WTC11 (cell line): ENCODE measurements around the gene ERC2. TPM values are rescaled to one million over a fixed set of nuclear protein-coding genes. Genes with fewer than 3 reads are reported as not detected.

Experiments used
- ATAC-seq: fragments of 200-7000 bp; cut with Tn5 transposase; 2 replicates; pipeline ENCODE4 v1.10.0; 2021; ENCODE audit warnings: mild to moderate bottlenecking, moderate library complexity
- CTCF ChIA-PET: fragments of 300-600 bp; sonication (Branson Sonifier 250); formaldehyde crosslinking; loops from one replicate; lab custom pipeline; 2021; ENCODE audit warnings: antibody characterized with exemption; lab: Charles Lee
- POLR2A ChIA-PET: fragments of 350-600 bp; sonication (Branson Sonifier 250); formaldehyde crosslinking; loops from one replicate; lab custom pipeline; 2021; ENCODE audit warnings: antibody characterized with exemption; lab: Charles Lee
- DNase-seq: peaks from one replicate; pipeline ENCODE4 v3.0.0; 2021; ENCODE audit warnings: low spot score
- H3K27ac Mint-ChIP-seq: 2 replicates; pipeline ENCODE4 v1.8.0; 2021; ENCODE audit warnings: mixed read lengths
- H3K27me3 Mint-ChIP-seq: 2 replicates; pipeline ENCODE4 v1.8.0; 2021; ENCODE audit warnings: low read depth, mild to moderate bottlenecking, moderate library complexity, mixed read lengths
- H3K36me3 Mint-ChIP-seq: 2 replicates; pipeline ENCODE4 v1.8.0; 2021; ENCODE audit warnings: mixed read lengths
- H3K4me1 Mint-ChIP-seq: 2 replicates; pipeline ENCODE4 v1.8.0; 2022; ENCODE audit warnings: mixed read lengths
- H3K4me3 Mint-ChIP-seq: 2 replicates; pipeline ENCODE4 v1.8.0; 2021; ENCODE audit warnings: mild to moderate bottlenecking, moderate library complexity, mixed read lengths
- H3K9me3 Mint-ChIP-seq: 2 replicates; pipeline ENCODE4 v1.8.0; 2021; ENCODE audit warnings: mixed read lengths
- CREB1 ChIP-seq: sonication (generic); formaldehyde crosslinking; IDR thresholded peaks from 2 replicates; pipeline ENCODE4 v1.8.0; 2023; ENCODE audit warnings: mild to moderate bottlenecking, missing genetic modification reagents
- CREM ChIP-seq: sonication (generic); formaldehyde crosslinking; IDR thresholded peaks from 2 replicates; pipeline ENCODE4 v1.8.1; 2022; ENCODE audit warnings: mild to moderate bottlenecking, missing genetic modification reagents, moderate library complexity
- FOXP1 ChIP-seq: sonication (generic); formaldehyde crosslinking; IDR thresholded peaks from 2 replicates; pipeline ENCODE4 v1.8.0; 2022; ENCODE audit warnings: missing genetic modification reagents, mild to moderate bottlenecking, moderate library complexity, borderline replicate concordance
- GRHL2 ChIP-seq: fragments of 250-450 bp; sonication (Bioruptor Pico); IDR thresholded peaks from 2 replicates; pipeline ENCODE4 v1.8.0; 2022; ENCODE audit warnings: mild to moderate bottlenecking, moderate library complexity; ENCODE audit not compliant: insufficient replicate concordance, severe bottlenecking
- HMGA2 ChIP-seq: fragments of 250-450 bp; sonication (Bioruptor Pico); IDR thresholded peaks from 2 replicates; pipeline ENCODE4 v1.4.0; 2021; ENCODE audit warnings: mild to moderate bottlenecking, moderate library complexity
- MXD4 ChIP-seq: fragments of 250-450 bp; sonication (Bioruptor Pico); IDR thresholded peaks from 2 replicates; pipeline ENCODE4 v1.8.0; 2021; ENCODE audit warnings: mild to moderate bottlenecking, moderate library complexity, borderline replicate concordance
- NFATC4 ChIP-seq: fragments of 250-450 bp; sonication (Bioruptor Pico); IDR thresholded peaks from 2 replicates; pipeline ENCODE4 v1.9.0; 2021; ENCODE audit warnings: mild to moderate bottlenecking
- OVOL2 ChIP-seq: fragments of 250-450 bp; sonication (Bioruptor Pico); IDR thresholded peaks from 2 replicates; pipeline ENCODE4 v1.9.0; 2021; ENCODE audit warnings: mild to moderate bottlenecking, borderline replicate concordance
- ZNF138 ChIP-seq: sonication (generic); formaldehyde crosslinking; conservative IDR thresholded peaks from 2 replicates; pipeline ENCODE4 v1.8.1; 2022; ENCODE audit warnings: mild to moderate bottlenecking, moderate library complexity, missing genetic modification reagents
- ZNF219 ChIP-seq: sonication (generic); formaldehyde crosslinking; IDR thresholded peaks from 2 replicates; pipeline ENCODE4 v1.8.0; 2023; ENCODE audit warnings: missing genetic modification reagents, mild to moderate bottlenecking, borderline replicate concordance
- ZNF263 ChIP-seq: sonication (generic); formaldehyde crosslinking; IDR thresholded peaks from 2 replicates; pipeline ENCODE4 v1.8.1; 2022; ENCODE audit warnings: low read depth, mild to moderate bottlenecking, moderate library complexity, missing genetic modification reagents
- ZNF671 ChIP-seq: fragments of 250-450 bp; sonication (Bioruptor Pico); IDR thresholded peaks from 2 replicates; pipeline ENCODE4 v1.8.0; 2021; ENCODE audit warnings: mild to moderate bottlenecking
- total RNA-seq: library from RNA; stranded (reverse); gene quantifications from 3 replicates; pipeline ENCODE4 v1.2.3, GENCODE V29; 2021
- TF ChIP-seq, protein P1 (sequence below): sonication (generic); formaldehyde crosslinking; IDR thresholded peaks from 2 replicates; pipeline ENCODE4 v1.8.1; 2023; ENCODE audit warnings: mild to moderate bottlenecking, missing genetic modification reagents
- TF ChIP-seq, protein P2 (sequence below): fragments of 200-600 bp; IDR thresholded peaks from 2 replicates; pipeline ENCODE4 v1.8.0; 2022; ENCODE audit warnings: antibody characterized with exemption
- TF ChIP-seq, protein P3 (sequence below): sonication (generic); formaldehyde crosslinking; IDR thresholded peaks from 2 replicates; pipeline ENCODE4 v1.8.0; 2022; ENCODE audit warnings: missing genetic modification reagents
- TF ChIP-seq, protein P4 (sequence below): sonication (generic); formaldehyde crosslinking; IDR thresholded peaks from 2 replicates; pipeline ENCODE4 v1.8.1; 2022; ENCODE audit warnings: missing genetic modification reagents, borderline replicate concordance
- TF ChIP-seq, protein P5 (sequence below): sonication (generic); formaldehyde crosslinking; IDR thresholded peaks from 2 replicates; pipeline ENCODE4 v1.8.1; 2023; ENCODE audit warnings: mild to moderate bottlenecking, missing genetic modification reagents, borderline replicate concordance
- TF ChIP-seq, protein P6 (sequence below): fragments of 250-450 bp; sonication (Bioruptor Pico); IDR thresholded peaks from 2 replicates; pipeline ENCODE4 v1.9.0; 2021; ENCODE audit warnings: mild to moderate bottlenecking
- TF ChIP-seq, protein P7 (sequence below): sonication (generic); formaldehyde crosslinking; IDR thresholded peaks from 2 replicates; pipeline ENCODE4 v1.8.1; 2022; ENCODE audit warnings: mild to moderate bottlenecking, missing genetic modification reagents, moderate library complexity, borderline replicate concordance

The ERC2 gene
- total RNA-seq, 1 experiment from 2014 or later = 23.5 TPM

DNA sequence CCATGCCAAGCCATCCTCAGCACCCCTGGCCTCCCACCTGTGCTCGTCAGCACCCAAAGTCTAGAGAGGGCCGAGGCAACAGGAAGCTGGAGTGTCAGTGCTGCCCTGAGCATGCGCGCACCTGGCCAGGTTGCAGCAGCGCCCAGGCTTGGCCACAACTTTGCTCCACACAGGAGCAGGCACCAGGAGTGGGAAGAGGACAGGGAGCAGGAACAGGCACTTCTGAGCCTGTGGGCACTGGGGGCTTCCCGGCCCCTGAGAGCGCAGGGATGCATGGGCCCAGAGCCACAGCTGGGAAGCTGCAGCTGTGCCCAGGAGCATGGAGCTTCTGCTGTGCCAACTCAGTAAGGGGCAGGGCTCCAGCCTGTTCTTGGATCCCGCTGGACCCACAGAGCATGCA is 509.7 kb downstream of the ERC2 start (continued):
- TF ChIP-seq, protein P1, sequence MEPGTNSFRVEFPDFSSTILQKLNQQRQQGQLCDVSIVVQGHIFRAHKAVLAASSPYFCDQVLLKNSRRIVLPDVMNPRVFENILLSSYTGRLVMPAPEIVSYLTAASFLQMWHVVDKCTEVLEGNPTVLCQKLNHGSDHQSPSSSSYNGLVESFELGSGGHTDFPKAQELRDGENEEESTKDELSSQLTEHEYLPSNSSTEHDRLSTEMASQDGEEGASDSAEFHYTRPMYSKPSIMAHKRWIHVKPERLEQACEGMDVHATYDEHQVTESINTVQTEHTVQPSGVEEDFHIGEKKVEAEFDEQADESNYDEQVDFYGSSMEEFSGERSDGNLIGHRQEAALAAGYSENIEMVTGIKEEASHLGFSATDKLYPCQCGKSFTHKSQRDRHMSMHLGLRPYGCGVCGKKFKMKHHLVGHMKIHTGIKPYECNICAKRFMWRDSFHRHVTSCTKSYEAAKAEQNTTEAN (CRISPR knock-in tag) = no peak
- TF ChIP-seq, protein P2, sequence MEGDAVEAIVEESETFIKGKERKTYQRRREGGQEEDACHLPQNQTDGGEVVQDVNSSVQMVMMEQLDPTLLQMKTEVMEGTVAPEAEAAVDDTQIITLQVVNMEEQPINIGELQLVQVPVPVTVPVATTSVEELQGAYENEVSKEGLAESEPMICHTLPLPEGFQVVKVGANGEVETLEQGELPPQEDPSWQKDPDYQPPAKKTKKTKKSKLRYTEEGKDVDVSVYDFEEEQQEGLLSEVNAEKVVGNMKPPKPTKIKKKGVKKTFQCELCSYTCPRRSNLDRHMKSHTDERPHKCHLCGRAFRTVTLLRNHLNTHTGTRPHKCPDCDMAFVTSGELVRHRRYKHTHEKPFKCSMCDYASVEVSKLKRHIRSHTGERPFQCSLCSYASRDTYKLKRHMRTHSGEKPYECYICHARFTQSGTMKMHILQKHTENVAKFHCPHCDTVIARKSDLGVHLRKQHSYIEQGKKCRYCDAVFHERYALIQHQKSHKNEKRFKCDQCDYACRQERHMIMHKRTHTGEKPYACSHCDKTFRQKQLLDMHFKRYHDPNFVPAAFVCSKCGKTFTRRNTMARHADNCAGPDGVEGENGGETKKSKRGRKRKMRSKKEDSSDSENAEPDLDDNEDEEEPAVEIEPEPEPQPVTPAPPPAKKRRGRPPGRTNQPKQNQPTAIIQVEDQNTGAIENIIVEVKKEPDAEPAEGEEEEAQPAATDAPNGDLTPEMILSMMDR = no peak
- TF ChIP-seq CREM (CRISPR knock-in tag) (no peak), ZNF219 (CRISPR knock-in tag) (no peak), ZNF138 (CRISPR knock-in tag) (no peak), FOXP1 (CRISPR knock-in tag) (no peak), MXD4 (CRISPR knock-in tag) (no peak)
- TF ChIP-seq, protein P3, sequence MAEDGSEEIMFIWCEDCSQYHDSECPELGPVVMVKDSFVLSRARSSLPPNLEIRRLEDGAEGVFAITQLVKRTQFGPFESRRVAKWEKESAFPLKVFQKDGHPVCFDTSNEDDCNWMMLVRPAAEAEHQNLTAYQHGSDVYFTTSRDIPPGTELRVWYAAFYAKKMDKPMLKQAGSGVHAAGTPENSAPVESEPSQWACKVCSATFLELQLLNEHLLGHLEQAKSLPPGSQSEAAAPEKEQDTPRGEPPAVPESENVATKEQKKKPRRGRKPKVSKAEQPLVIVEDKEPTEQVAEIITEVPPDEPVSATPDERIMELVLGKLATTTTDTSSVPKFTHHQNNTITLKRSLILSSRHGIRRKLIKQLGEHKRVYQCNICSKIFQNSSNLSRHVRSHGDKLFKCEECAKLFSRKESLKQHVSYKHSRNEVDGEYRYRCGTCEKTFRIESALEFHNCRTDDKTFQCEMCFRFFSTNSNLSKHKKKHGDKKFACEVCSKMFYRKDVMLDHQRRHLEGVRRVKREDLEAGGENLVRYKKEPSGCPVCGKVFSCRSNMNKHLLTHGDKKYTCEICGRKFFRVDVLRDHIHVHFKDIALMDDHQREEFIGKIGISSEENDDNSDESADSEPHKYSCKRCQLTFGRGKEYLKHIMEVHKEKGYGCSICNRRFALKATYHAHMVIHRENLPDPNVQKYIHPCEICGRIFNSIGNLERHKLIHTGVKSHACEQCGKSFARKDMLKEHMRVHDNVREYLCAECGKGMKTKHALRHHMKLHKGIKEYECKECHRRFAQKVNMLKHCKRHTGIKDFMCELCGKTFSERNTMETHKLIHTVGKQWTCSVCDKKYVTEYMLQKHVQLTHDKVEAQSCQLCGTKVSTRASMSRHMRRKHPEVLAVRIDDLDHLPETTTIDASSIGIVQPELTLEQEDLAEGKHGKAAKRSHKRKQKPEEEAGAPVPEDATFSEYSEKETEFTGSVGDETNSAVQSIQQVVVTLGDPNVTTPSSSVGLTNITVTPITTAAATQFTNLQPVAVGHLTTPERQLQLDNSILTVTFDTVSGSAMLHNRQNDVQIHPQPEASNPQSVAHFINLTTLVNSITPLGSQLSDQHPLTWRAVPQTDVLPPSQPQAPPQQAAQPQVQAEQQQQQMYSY (CRISPR knock-in tag) = no peak
- TF ChIP-seq, protein P4, sequence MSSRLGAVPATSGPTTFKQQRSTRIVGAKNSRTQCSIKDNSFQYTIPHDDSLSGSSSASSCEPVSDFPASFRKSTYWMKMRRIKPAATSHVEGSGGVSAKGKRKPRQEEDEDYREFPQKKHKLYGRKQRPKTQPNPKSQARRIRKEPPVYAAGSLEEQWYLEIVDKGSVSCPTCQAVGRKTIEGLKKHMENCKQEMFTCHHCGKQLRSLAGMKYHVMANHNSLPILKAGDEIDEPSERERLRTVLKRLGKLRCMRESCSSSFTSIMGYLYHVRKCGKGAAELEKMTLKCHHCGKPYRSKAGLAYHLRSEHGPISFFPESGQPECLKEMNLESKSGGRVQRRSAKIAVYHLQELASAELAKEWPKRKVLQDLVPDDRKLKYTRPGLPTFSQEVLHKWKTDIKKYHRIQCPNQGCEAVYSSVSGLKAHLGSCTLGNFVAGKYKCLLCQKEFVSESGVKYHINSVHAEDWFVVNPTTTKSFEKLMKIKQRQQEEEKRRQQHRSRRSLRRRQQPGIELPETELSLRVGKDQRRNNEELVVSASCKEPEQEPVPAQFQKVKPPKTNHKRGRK (CRISPR knock-in tag) = no peak

DNA sequence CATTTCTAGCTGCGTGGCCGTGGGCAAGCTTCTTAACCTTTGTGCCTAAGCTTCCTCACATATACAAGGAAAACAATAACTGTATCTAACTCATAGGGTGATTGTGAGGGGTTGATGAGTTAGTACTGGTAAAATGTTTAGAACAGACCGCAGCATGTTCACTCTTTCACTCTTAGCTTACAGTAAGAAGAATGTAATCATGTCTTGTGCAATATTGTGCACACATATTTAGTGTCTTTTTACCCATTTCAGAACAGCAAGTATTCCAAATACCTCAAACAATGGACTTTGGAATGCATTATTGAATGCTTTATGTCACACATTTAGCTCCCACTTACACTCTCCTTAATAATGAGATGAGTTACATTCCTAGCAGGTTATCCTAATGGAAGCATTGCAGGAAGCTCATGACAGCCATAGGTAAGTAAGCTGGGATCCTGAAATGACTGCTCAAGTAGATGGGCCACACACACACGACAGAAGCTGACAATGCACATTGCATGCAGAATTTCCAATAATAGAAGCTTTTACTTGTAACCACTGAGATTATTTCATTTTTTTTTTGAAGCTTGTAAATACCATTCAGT is 512.3 kb downstream of the ERC2 start:
- no peak for ATAC-seq
- POLR2A ChIA-PET = no interaction called here
- peaks cover 4% of the 10 kb centered on the region for H3K36me3 Mint-ChIP-seq
- H3K4me1 Mint-ChIP-seq = peaks cover 5% of the 10 kb centered on the region; the same call in 1 of the 2 replicates
- H3K27me3 Mint-ChIP-seq = no peaks in the 10 kb centered on the region
- H3K9me3 Mint-ChIP-seq = no peaks in the 10 kb centered on the region; the same call in 1 of the 2 replicates
- no peak for TF ChIP-seq CREB1 (CRISPR knock-in tag)
- TF ChIP-seq GRHL2 (CRISPR knock-in tag) = no peak
- no peak for TF ChIP-seq OVOL2 (CRISPR knock-in tag)
- TF ChIP-seq, all 79 proteins: peak for 0
- CTCF ChIA-PET = interaction anchor here (1.6 kb wide), 1 partner anchor 86 kb away, joined by 3 read pairs; no protein-coding TSS in a partner anchor
- no peak for DNase-seq
- H3K27ac Mint-ChIP-seq = no peak overlapping the region
- H3K4me3 Mint-ChIP-seq = no peak overlapping the region

DNA sequence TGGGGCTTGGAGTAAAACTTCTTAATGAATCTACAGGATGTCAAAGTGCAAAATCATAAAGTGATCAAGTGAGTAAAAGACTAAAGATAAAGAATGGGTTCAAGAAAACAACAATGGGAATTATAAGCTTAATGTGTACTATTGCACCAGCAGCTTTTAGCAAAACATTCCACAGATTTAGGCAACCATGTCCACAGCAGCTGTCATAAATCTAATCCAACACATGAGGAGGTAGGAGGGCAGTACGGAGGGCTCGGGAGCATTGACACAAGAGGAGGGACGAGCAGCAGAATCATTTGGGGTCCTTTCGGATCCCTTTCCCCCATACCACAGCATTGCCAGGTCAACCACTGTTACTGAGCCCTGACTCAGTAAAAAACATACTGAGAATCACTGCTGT is 516.9 kb downstream of the ERC2 start:
- H3K4me3 Mint-ChIP-seq = no peak overlapping the region
- no peak for TF ChIP-seq ZNF671 (CRISPR knock-in tag)
- TF ChIP-seq, protein P5, sequence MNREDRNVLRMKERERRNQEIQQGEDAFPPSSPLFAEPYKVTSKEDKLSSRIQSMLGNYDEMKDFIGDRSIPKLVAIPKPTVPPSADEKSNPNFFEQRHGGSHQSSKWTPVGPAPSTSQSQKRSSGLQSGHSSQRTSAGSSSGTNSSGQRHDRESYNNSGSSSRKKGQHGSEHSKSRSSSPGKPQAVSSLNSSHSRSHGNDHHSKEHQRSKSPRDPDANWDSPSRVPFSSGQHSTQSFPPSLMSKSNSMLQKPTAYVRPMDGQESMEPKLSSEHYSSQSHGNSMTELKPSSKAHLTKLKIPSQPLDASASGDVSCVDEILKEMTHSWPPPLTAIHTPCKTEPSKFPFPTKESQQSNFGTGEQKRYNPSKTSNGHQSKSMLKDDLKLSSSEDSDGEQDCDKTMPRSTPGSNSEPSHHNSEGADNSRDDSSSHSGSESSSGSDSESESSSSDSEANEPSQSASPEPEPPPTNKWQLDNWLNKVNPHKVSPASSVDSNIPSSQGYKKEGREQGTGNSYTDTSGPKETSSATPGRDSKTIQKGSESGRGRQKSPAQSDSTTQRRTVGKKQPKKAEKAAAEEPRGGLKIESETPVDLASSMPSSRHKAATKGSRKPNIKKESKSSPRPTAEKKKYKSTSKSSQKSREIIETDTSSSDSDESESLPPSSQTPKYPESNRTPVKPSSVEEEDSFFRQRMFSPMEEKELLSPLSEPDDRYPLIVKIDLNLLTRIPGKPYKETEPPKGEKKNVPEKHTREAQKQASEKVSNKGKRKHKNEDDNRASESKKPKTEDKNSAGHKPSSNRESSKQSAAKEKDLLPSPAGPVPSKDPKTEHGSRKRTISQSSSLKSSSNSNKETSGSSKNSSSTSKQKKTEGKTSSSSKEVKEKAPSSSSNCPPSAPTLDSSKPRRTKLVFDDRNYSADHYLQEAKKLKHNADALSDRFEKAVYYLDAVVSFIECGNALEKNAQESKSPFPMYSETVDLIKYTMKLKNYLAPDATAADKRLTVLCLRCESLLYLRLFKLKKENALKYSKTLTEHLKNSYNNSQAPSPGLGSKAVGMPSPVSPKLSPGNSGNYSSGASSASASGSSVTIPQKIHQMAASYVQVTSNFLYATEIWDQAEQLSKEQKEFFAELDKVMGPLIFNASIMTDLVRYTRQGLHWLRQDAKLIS = no peak
- TF ChIP-seq NFATC4 (CRISPR knock-in tag) = no peak
- TF ChIP-seq, protein P6, sequence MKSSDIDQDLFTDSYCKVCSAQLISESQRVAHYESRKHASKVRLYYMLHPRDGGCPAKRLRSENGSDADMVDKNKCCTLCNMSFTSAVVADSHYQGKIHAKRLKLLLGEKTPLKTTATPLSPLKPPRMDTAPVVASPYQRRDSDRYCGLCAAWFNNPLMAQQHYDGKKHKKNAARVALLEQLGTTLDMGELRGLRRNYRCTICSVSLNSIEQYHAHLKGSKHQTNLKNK (CRISPR knock-in tag) = no peak
- TF ChIP-seq, protein P7, sequence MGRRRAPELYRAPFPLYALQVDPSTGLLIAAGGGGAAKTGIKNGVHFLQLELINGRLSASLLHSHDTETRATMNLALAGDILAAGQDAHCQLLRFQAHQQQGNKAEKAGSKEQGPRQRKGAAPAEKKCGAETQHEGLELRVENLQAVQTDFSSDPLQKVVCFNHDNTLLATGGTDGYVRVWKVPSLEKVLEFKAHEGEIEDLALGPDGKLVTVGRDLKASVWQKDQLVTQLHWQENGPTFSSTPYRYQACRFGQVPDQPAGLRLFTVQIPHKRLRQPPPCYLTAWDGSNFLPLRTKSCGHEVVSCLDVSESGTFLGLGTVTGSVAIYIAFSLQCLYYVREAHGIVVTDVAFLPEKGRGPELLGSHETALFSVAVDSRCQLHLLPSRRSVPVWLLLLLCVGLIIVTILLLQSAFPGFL = no peak
- TF ChIP-seq HMGA2 (CRISPR knock-in tag) = no peak
- TF ChIP-seq ZNF263 = no peak

More for the DNA sequence above, 516.9 kb downstream of the ERC2 start:
- POLR2A ChIA-PET = no interaction called here
- Mint-ChIP-seq H3K9me3 (no peaks in the 10 kb centered on the region), H3K4me1 (peaks cover 5% of the 10 kb centered on the region; the same call in 1 of the 2 replicates), H3K36me3 (no peaks in the 10 kb centered on the region), H3K27me3 (no peaks in the 10 kb centered on the region), H3K27ac (no peak overlapping the region)
- CTCF ChIA-PET = no interaction called here
- DNase-seq (no peak), ATAC-seq (no peak)
